Smooth muscle cell (in vitro differentiated cells): Measurements from ENCODE around the gene LSM14B. TPM values are rescaled to one million over a fixed set of nuclear protein-coding genes. Genes with fewer than 3 reads are reported as not detected.
"Not testable (repeated sequence)": the region's sequence is repeated elsewhere in the genome, so short reads cannot be mapped to it uniquely, and the experiment has no call there.

ENCODE experiments used
- DNase-seq: peaks from one replicate; lab custom pipeline; 2025; ENCODE audit not compliant: unreplicated experiment; lab: John Stamatoyannopoulos, UW
- H2AFZ ChIP-seq: fragments of 200-600 bp; sonication (generic); 2 replicates; pipeline ENCODE4 v1.6.0; 2016; ENCODE audit warnings: antibody characterized with exemption, low read depth, mild to moderate bottlenecking
- H3F3A ChIP-seq: fragments of 200-600 bp; sonication (generic); 2 replicates; pipeline ENCODE4 v1.6.0; 2017; ENCODE audit warnings: antibody characterized with exemption, low read depth
- H3K27ac ChIP-seq: fragments of 200-600 bp; sonication (generic); 2 replicates; pipeline ENCODE4 v1.5.1; 2016; ENCODE audit warnings: low read depth, mild to moderate bottlenecking
- H3K27me3 ChIP-seq: fragments of 200-600 bp; sonication (generic); 2 replicates; pipeline ENCODE4 v1.6.1; 2016; ENCODE audit warnings: low read depth, mild to moderate bottlenecking
- H3K36me3 ChIP-seq: fragments of 200-600 bp; sonication (generic); 2 replicates; pipeline ENCODE4 v1.5.1; 2016; ENCODE audit warnings: low read depth
- H3K4me1 ChIP-seq: fragments of 200-600 bp; sonication (generic); 2 replicates; pipeline ENCODE4 v1.5.1; 2016; ENCODE audit warnings: low read depth
- H3K4me2 ChIP-seq: fragments of 200-600 bp; sonication (generic); 2 replicates; pipeline ENCODE4 v1.6.0; 2016; ENCODE audit warnings: mild to moderate bottlenecking
- H3K4me3 ChIP-seq: fragments of 200-600 bp; sonication (generic); 2 replicates; pipeline ENCODE4 v1.5.1; 2016; ENCODE audit warnings: mild to moderate bottlenecking
- H3K79me2 ChIP-seq: fragments of 200-600 bp; sonication (generic); 2 replicates; pipeline ENCODE4 v1.6.0; 2016; ENCODE audit warnings: low read depth, mild to moderate bottlenecking
- H3K9ac ChIP-seq: fragments of 200-600 bp; sonication (generic); 2 replicates; pipeline ENCODE4 v1.6.0; 2016; ENCODE audit warnings: low read depth
- H3K9me3 ChIP-seq: fragments of 200-600 bp; sonication (generic); replicated peaks from 2 replicates; pipeline ENCODE4 v1.5.1; 2016; ENCODE audit warnings: low read depth
- H4K20me1 ChIP-seq: fragments of 200-600 bp; sonication (generic); 2 replicates; pipeline ENCODE4 v1.6.0; 2016; ENCODE audit warnings: low read depth
- CTCF ChIP-seq: fragments of 200-600 bp; sonication (generic); IDR thresholded peaks from 2 replicates; pipeline ENCODE4 v1.5.1; 2017; ENCODE audit warnings: borderline replicate concordance, mild to moderate bottlenecking, antibody characterized with exemption; ENCODE audit not compliant: insufficient read depth, poor library complexity, severe bottlenecking
- WGBS: methylation state at CpG from one replicate; pipeline ENCODE4 v1.1.7; 2016; ENCODE audit warnings: low lambda C conversion rate; 5-methylcytosine and 5-hydroxymethylcytosine counted together
- polyA plus RNA-seq: library from polyadenylated mRNA; unstranded; fragments of >200 nt; fragmentation: Nextera tagmentation; extraction: Ambion mirVana; gene quantifications from 2 replicates; pipeline ENCODE4 v1.2.1, GENCODE V29; 2016
- total RNA-seq: library from RNA; depleted of rRNA; stranded (reverse); fragments of >200 nt; gene quantifications from 2 replicates; pipeline ENCODE4 v1.2.3, GENCODE V29; 2014

Gene LSM14B
- total and polyA plus RNA-seq, 2 experiments from 2014 or later, result 5.6 to 21.5 TPM

GRCh38 chr20:62147125-62147524 lies 24.9 kb downstream of the LSM14B start:
- Histone ChIP-seq H3K4me2 (no peak overlapping the region), H3K27ac (no peak overlapping the region), H3K4me3 (no peak overlapping the region), H4K20me1 (peaks cover 86% of the 10 kb centered on the region), H3K27me3 (no peaks in the 10 kb centered on the region), H3K4me1 (peaks cover 7% of the 10 kb centered on the region), H3K9me3 (no peaks in the 10 kb centered on the region), H3F3A (no peaks in the 10 kb centered on the region), H3K9ac (no peak overlapping the region), H3K36me3 (no peaks in the 10 kb centered on the region), H2AFZ (no peak overlapping the region), H3K79me2 (peaks cover 80% of the 10 kb centered on the region)
- WGBS, result 96% methylated on average over 6 of the region's 6 CpGs
- no peak for DNase-seq
- no peak for TF ChIP-seq CTCF

DNA sequence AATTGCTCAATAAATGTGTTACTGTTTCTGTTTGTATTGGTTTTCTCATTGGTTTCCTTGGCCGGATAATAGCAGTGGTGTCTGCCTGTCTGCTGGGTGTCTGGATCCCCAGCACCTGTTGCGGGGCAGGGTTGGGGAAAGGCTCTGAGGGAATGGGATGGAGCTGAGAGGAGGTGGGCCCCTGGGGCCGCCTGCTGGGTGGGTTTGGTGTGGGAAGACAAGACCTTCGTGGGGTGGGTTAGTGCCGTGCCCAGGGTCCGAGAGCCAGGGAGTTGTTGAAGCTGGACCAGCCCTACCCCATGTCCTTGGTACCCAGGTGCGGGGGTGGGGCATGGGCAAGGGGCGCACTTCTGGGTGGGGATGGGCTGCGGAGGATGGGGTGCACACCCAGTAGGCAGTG lies 25.3 kb downstream of the LSM14B start:
- WGBS, result 93% methylated on average over 4 of the region's 9 CpGs

GRCh38 chr20:62148383-62148782 lies 26.1 kb downstream of the LSM14B start:
- H3K9ac ChIP-seq, DNase-seq, H3K4me2 ChIP-seq, H3K9me3 ChIP-seq, H3K4me1 ChIP-seq, H3K4me3 ChIP-seq, H2AFZ ChIP-seq, H3F3A ChIP-seq, H3K36me3 ChIP-seq, H3K27me3 ChIP-seq, H3K27ac ChIP-seq: not testable (repeated sequence)
- H3K79me2 ChIP-seq, result peaks cover 86% of the 10 kb centered on the region
- H4K20me1 ChIP-seq, result peaks cover 94% of the 10 kb centered on the region
- WGBS, result 100% methylated on average over 10 of the region's 10 CpGs

More for the DNA sequence above, 25.3 kb downstream of the LSM14B start:
- Histone ChIP-seq H3F3A (no peaks in the 10 kb centered on the region), H3K27ac (no peak overlapping the region), H3K4me1 (peaks cover 7% of the 10 kb centered on the region), H3K4me2 (no peak overlapping the region), H4K20me1 (peaks cover 86% of the 10 kb centered on the region), H3K9me3 (no peaks in the 10 kb centered on the region), H2AFZ (no peak overlapping the region), H3K4me3 (no peak overlapping the region), H3K36me3 (no peaks in the 10 kb centered on the region), H3K9ac (no peak overlapping the region), H3K27me3 (no peaks in the 10 kb centered on the region), H3K79me2 (peaks cover 80% of the 10 kb centered on the region)
- no peak for TF ChIP-seq CTCF
- DNase-seq, result no peak

DNA sequence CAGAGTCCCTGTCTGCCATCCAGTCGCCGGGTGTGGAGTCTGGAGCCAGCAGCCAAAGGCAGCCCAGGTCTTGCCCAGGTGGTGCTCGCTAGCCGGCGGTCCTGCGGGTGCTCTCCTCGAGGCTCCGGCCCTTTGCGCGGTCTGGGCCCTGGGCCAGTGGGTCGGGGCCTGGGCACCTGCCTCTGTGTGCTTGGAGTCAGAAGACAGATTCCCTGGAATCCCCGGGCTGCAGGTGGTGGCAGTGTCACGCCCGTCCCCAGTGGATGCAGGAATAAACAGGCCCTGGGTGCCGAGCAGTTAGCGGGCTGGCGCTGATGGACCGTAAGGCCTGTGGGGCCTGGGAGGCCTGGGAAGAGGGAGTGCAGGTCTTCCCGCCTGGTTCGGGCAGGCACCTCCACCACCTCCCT lies 26.6 kb downstream of the LSM14B start:
- no peaks in the 10 kb centered on the region for H3K36me3 ChIP-seq
- no peak overlapping the region for H3K4me2 ChIP-seq
- peaks cover 91% of the 10 kb centered on the region for H3K79me2 ChIP-seq
- no peak for TF ChIP-seq CTCF
- H3K9me3 ChIP-seq, result no peaks in the 10 kb centered on the region
- no peaks in the 10 kb centered on the region for H3F3A ChIP-seq
- no peak overlapping the region for H3K9ac ChIP-seq
- peaks cover 7% of the 10 kb centered on the region for H3K4me1 ChIP-seq
- no peak for DNase-seq
- H3K27me3 ChIP-seq, result no peaks in the 10 kb centered on the region
- peaks cover 99% of the 10 kb centered on the region for H4K20me1 ChIP-seq
- H3K4me3 ChIP-seq, result no peak overlapping the region
- no peak overlapping the region for H2AFZ ChIP-seq
- no peak overlapping the region for H3K27ac ChIP-seq
- WGBS, result 93% methylated on average over 20 of the region's 20 CpGs
